Stimulated activated CD4-positive, alpha-beta T cell treated with anti-CD3 and anti-CD28 coated beads, Interleukin-15, amount 100 ng/mL, for 1 hour (primary cell): ENCODE measurements around the gene TNS3.

Experiments used
- DNase-seq, 2 donors: peaks; one replicate each; pipeline ENCODE4 v3.0.0-alpha.2; 2020; ENCODE audit warnings: low read depth in 1 of 2, low spot score in 1 of 2

TNS3 gene

DNA sequence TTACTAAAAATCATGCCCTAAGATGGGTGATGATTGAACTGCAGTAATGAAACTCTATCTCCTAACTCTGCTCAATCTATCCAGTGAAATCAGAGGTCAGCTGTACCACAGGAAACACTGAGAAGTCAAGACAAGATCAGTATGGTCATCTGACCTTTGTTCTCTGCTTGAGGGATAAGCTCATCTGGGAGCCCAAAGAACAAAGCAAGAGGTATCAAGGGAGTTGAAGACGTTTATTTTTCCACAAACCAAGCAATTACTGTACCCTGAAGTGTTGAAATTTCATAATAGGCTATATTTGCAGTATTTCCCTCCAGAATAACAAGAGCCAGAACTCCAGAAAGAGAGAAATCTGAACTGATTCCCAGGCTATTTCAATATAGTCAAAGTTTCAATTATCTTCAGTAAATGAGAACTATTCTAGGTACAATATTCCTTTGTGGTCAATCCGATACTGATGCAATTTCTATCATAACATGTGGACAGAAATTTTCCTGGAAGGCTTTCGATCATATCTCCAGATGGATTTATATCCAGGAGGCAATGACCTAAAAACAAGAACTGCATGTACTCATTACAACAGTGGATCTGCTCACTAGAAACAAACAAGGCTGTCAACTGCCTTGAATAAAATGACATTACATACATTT is 345.3 kb downstream of the TNS3 start:
- no peak for DNase-seq

DNA sequence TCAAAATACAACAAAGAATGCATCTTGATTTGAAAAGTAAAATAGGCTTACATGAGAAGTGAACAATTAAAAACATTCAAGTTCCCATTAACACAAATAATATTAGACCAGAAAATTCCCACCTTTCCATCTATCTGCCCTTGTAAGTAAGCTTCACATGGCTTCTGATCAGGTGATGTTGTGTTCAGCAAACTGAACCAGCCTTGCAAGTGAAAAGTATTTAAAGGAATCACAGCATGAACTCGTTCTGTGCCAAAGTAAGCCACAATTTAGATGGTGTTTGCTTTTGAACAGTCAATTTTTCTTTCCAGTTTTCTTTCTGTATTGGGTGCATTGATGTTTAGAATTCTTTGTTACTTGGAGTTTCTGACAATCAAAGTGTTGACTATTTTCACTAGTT is 347.9 kb downstream of the TNS3 start:
- DNase-seq, result no peak

GRCh38 chr7:47232751-47233412 is 349.0 kb downstream of the TNS3 start:
- DNase-seq, result no peak

GRCh38 chr7:47231627-47232026 is 350.3 kb downstream of the TNS3 start:
- no peak for DNase-seq

DNA sequence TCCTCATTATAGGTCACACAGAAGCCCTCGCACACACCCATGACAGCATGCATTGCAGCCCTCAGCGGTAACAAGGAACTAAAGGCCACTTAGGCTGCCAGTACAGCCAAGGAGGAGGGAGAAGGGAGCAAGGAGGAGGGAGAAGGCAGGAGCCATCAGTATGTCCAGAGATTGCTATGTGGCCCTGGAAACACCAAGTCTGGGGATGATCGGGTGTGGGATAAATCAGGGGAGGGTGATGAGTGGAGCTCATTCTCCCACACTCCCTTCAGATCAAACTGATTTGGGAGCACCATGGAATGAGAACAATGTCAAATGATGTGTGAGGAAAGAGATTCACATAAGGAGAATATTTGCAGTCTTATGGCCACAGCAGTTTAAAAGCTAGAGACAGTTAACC is 350.9 kb downstream of the TNS3 start:
- no peak for DNase-seq

DNA sequence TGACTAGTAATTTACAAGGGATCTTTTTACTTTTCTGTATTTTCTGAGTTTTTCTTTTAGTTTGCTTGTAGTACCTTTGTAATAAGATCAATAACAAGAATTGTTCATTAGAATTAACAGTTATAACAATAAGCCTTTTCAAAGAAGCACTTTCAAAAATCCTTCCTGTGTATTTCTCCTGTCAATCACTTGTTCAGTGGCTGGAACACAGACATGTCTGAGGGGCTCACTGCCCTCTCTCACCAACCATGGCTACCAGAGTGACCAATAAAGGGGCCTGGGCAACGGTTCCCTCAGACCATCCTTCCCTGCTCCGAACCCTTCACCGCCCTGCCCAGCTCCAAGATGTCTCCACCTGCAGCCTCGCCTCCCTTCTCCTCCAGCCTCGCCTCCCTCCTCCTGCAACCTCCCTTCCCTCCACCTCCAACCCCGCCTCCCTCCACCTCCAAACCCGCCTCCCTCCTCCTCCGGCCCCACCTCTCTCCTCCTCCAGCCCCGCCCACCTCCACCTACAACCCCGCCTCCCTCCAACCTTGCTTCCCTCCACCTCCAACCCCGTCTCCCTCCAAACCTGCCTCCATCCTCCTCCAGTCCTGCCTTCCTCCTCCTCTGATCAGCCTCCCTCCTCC is 353.4 kb downstream of the TNS3 start:
- no peak for DNase-seq

DNA sequence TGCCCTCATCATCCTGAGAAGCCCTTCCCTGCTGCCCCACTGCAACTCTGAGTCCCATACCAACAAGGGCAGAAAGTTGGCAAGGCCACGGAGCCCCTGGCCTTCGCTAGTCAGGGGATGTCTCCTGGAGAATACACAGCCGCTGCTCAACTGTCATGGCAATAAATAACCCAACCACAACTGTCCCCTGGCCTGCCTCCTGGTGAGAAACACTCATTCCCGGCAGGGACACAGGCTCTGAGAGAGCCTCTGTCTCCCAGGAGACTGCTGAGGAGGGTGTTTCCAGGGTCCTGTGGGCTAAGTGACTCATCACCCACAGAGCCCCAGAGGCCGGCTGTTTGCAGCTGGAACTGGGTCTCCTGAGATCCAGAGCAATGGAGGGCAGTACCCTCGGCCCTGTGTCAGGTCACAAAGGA is 354.1 kb downstream of the TNS3 start:
- DNase-seq, result no peak

DNA sequence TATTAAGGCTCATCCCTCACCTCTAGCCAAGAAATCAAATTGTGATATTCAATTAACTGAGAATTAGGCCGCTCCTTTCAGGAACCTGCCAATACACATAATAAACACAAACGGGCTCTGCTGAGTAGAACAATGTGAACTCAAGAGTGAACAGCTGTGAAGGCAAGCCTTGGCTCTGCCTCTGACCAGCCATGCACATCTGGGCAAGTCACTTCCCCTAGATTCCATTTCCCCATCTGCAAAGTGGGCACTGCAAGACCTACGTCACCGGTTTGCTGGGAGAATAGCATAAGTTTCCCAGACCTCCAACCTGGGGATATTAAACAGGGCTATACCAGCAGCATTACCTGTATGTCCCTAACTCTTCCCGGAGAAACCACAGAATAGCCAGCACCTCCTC is 355.2 kb downstream of the TNS3 start:
- DNase-seq, result no peak

DNA sequence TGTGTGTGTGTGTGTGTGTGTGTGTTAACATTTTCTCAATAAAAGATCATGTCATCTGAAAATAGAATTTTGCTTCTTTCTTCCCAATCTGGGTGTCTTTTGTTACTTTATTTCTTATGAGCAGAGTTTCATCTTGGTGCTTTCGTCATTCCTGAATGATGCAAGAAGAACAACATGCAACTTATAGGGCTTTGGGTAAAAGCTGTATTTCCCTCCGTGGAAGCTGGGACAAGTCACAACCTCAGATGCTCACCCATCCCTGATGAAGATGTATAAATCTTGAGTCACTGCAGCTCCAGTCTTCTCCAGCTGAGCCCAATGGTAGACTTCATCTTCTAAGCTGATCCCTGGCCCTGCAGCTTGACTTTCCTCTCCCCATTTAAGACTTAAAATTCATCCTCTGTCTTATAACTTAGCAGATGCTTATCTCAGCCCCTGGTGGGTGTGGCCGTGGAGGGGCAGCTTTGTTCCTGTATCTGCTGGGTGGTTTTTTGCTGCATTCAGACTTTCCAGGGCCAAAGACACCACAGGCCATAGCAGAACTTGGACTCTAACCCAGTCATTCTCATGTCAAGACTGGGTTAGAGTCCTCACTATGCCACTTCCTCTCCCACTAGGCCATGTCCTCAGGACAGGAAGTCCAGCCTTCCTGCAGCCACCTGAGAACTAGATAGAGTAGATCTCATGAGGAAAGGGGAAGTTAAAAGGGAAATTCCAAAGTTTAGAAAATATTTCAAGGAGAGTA is 356.4 kb downstream of the TNS3 start:
- DNase-seq, result no peak
